ENCODE data around the gene SHROOM1.

DNA sequence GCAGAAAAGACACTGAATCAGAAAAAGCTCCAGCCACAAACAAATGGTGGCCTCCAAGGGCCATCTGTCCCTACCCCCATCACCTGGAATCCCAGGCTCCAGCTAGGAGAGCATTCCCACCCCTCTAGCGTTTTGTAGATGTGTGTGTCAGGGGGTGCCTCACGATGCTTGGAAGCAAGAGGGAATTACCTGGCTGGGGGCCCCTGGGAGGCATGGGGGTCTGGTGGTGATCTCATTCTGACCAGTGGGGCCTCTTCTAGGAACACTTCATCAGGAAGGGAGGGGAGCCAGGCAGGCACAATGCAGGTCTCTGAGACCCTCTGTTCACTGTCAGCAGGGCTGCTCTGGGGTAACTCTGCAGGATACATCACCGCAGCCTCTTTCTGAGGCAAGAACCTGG lies 6.0 kb downstream of the SHROOM1 start:
- no peak for TF ChIP-seq CTCF (conservative IDR thresholded peaks at IDR 0.05 in 1 of 2, IDR thresholded peaks at IDR 0.05 in 1 of 2; ENCODE audit: low read depth in 1 of 2, low read length in 2 of 2)
- no peak for TF ChIP-seq EZH2 (IDR thresholded peaks at IDR 0.05; ENCODE audit: low read length, missing control alignments)
